Mesenchymal stem cell (in vitro differentiated cells and primary cell): Measurements from ENCODE around the gene LPP.

ENCODE experiments used
- DNase-seq: peaks from one replicate; pipeline ENCODE4 v3.0.0-alpha.2; 2013
- H2AFZ ChIP-seq: one replicate; pipeline ENCODE4 v1.6.1; 2013; ENCODE audit warnings: low read depth, mild to moderate bottlenecking, control low read depth, inconsistent platforms, low read length, moderate library complexity
- H2AK5ac ChIP-seq: 2 replicates; pipeline ENCODE4 v1.6.1; 2013; ENCODE audit warnings: low read length, moderate library complexity, mild to moderate bottlenecking, inconsistent platforms; ENCODE audit not compliant: severe bottlenecking
- H2BK120ac ChIP-seq: one replicate; pipeline ENCODE4 v1.6.1; 2013; ENCODE audit warnings: low read depth, mild to moderate bottlenecking, inconsistent platforms, low read length, moderate library complexity
- H2BK12ac ChIP-seq, 2 experiments: one replicate each; pipeline ENCODE4 v1.6.1; 2013; ENCODE audit warnings: inconsistent platforms in 2 of 2, low read length in 2 of 2, mild to moderate bottlenecking in 2 of 2, moderate library complexity in 2 of 2, control low read depth in 1 of 2
- H2BK15ac ChIP-seq: one replicate; pipeline ENCODE4 v1.6.1; 2013; ENCODE audit warnings: mild to moderate bottlenecking, low read depth, inconsistent platforms; ENCODE audit not compliant: poor library complexity, severe bottlenecking
- H2BK5ac ChIP-seq: 2 replicates; pipeline ENCODE4 v1.6.1; 2013; ENCODE audit warnings: low read depth, mild to moderate bottlenecking, low read length, control low read depth, inconsistent platforms; ENCODE audit not compliant: poor library complexity, severe bottlenecking
- H3K14ac ChIP-seq, 2 experiments: one replicate each; pipeline ENCODE4 v1.6.1; 2013; ENCODE audit warnings: inconsistent platforms in 2 of 2, low read length in 2 of 2, control low read depth in 1 of 2, mild to moderate bottlenecking in 1 of 2, moderate library complexity in 1 of 2
- H3K18ac ChIP-seq, 2 experiments: one replicate each; pipeline ENCODE4 v1.6.1; 2013; ENCODE audit warnings: inconsistent platforms in 2 of 2, low read length in 2 of 2, control low read depth in 1 of 2, low read depth in 1 of 2, mild to moderate bottlenecking in 1 of 2
- H3K23ac ChIP-seq, 2 experiments: one replicate each; pipeline ENCODE4 v1.6.1; 2013; ENCODE audit warnings: inconsistent platforms in 2 of 2, low read length in 2 of 2, mild to moderate bottlenecking in 2 of 2, moderate library complexity in 2 of 2, control low read depth in 1 of 2
- H3K27ac ChIP-seq: 2 replicates; pipeline ENCODE4 v1.5.1; 2013; ENCODE audit warnings: mild to moderate bottlenecking, moderate library complexity, low read length, control low read depth, inconsistent platforms; ENCODE audit not compliant: poor library complexity, severe bottlenecking
- H3K27me3 ChIP-seq, 2 experiments: 2 replicates each; pipeline versions ENCODE4 v1.6.1 to v1.7.0; 2013; ENCODE audit warnings: low read length in 2 of 2, mild to moderate bottlenecking in 2 of 2, moderate library complexity in 2 of 2, control low read depth in 1 of 2, inconsistent platforms in 1 of 2; ENCODE audit not compliant: control insufficient read depth in 1 of 2, insufficient read depth in 1 of 2
- H3K36me3 ChIP-seq, 2 experiments: 2 replicates each; pipeline versions ENCODE4 v1.6.1 to v1.7.0; 2013; ENCODE audit warnings: low read length in 2 of 2, control low read depth in 1 of 2, inconsistent platforms in 1 of 2, low read depth in 1 of 2, mild to moderate bottlenecking in 1 of 2; ENCODE audit not compliant: insufficient read depth in 2 of 2, control insufficient read depth in 1 of 2
- H3K4ac ChIP-seq, 2 experiments: one replicate each; pipeline ENCODE4 v1.6.1; 2013; ENCODE audit warnings: inconsistent platforms in 2 of 2, low read length in 2 of 2, mild to moderate bottlenecking in 2 of 2, moderate library complexity in 2 of 2, control low read depth in 1 of 2, low read depth in 1 of 2
- H3K4me1 ChIP-seq: 2 replicates; pipeline ENCODE4 v1.6.1; 2013; ENCODE audit warnings: low read depth, low read length, control low read depth; ENCODE audit not compliant: control insufficient read depth, insufficient read depth
- H3K4me2 ChIP-seq: 2 replicates; pipeline ENCODE4 v1.6.1; 2013; ENCODE audit warnings: low read length, mild to moderate bottlenecking, inconsistent platforms; ENCODE audit not compliant: poor library complexity, severe bottlenecking
- H3K4me3 ChIP-seq, 2 experiments: 2 replicates each; pipeline versions ENCODE4 v1.5.1 to v1.7.0; 2013; ENCODE audit warnings: low read length in 2 of 2, mild to moderate bottlenecking in 2 of 2, control low read depth in 1 of 2, low read depth in 1 of 2; ENCODE audit not compliant: insufficient read depth in 1 of 2
- H3K79me1 ChIP-seq: replicated peaks from 2 replicates; pipeline ENCODE4 v1.6.1; 2013; ENCODE audit warnings: mild to moderate bottlenecking, control low read depth, low read length, inconsistent platforms; ENCODE audit not compliant: poor library complexity, severe bottlenecking
- H3K9ac ChIP-seq: 2 replicates; pipeline ENCODE4 v1.7.0; 2013; ENCODE audit warnings: mild to moderate bottlenecking, low read length, moderate library complexity
- H3K9me3 ChIP-seq: 2 replicates; pipeline ENCODE4 v1.7.0; 2013; ENCODE audit warnings: mild to moderate bottlenecking, low read length; ENCODE audit not compliant: control insufficient read depth
- H4K8ac ChIP-seq: one replicate; pipeline ENCODE4 v1.6.1; 2013; ENCODE audit warnings: inconsistent platforms, mild to moderate bottlenecking, low read length, moderate library complexity
- H4K91ac ChIP-seq: one replicate; pipeline ENCODE4 v1.6.1; 2013; ENCODE audit warnings: mild to moderate bottlenecking, low read length, inconsistent platforms
- WGBS: methylation state at CpG from one replicate; pipeline ENCODE4 v1.1.7; 2013; ENCODE audit warnings: mixed read lengths; 5-methylcytosine and 5-hydroxymethylcytosine counted together

The LPP gene

DNA sequence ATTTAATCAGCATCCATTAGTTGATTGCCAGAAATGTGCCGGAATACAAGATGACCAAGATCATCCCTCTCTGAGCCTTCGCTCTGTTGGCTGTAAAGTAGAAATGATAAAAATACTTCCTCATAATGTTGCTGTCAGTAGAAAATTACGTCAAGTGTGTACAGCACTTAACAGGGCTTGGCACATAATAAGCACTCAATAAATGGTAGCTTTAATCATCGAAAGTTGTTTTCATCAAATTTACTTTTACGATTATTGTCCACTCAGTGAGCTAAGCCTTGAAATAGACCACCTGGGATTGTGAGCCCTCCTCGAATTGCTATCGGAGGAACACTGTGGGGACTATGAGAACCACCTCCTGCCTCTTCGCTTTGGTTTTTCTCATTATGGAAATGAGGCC lies 716.5 kb downstream of the LPP start:
- over 99% methylated on average over 6 of the region's 8 CpGs for WGBS
- Histone ChIP-seq H3K27ac (no peak overlapping the region), H2BK5ac (no peak overlapping the region), H3K4me2 (no peak overlapping the region), H2BK12ac (no peak overlapping the region), H2AK5ac (no peak overlapping the region), H2BK15ac (no peak overlapping the region), H3K4ac (no peak overlapping the region), H4K91ac (no peak overlapping the region), H4K8ac (no peak overlapping the region), H3K18ac (no peak overlapping the region), H3K14ac (no peak overlapping the region), H3K9ac (no peak overlapping the region), H3K36me3 (peaks cover 17 to 58% of the 10 kb centered on the region in 2 experiments), H3K79me1 (peaks cover 13% of the 10 kb centered on the region), H3K4me3 (no peak overlapping the region), H2AFZ (no peak overlapping the region), H3K23ac (no peak overlapping the region), H3K27me3 (no peaks in the 10 kb centered on the region), H3K9me3 (no peaks in the 10 kb centered on the region), H3K4me1 (no peaks in the 10 kb centered on the region), H2BK120ac (no peak overlapping the region)
- no peak for DNase-seq

GRCh38 chr3:188874576-188874975 lies 720.6 kb downstream of the LPP start:
- no peak overlapping the region for H4K91ac ChIP-seq
- no peak overlapping the region for H2AFZ ChIP-seq
- H3K9me3 ChIP-seq, result no peaks in the 10 kb centered on the region
- H3K4me1 ChIP-seq, result no peaks in the 10 kb centered on the region
- no peak overlapping the region for H4K8ac ChIP-seq
- DNase-seq, result no peak
- no peak overlapping the region for H3K4me3 ChIP-seq
- no peaks in the 10 kb centered on the region for H3K27me3 ChIP-seq
- H3K27ac ChIP-seq, result no peak overlapping the region
- H3K79me1 ChIP-seq, result peaks cover 8% of the 10 kb centered on the region
- H3K14ac ChIP-seq, result no peak overlapping the region
- H3K4ac ChIP-seq, result no peak overlapping the region
- H3K18ac ChIP-seq, result no peak overlapping the region
- no peak overlapping the region for H2BK120ac ChIP-seq
- H2BK15ac ChIP-seq, result no peak overlapping the region
- H3K23ac ChIP-seq, result no peak overlapping the region
- no peak overlapping the region for H2AK5ac ChIP-seq
- no CpG with 5 or more reads among the region's 1 CpG for WGBS
- H2BK5ac ChIP-seq, result no peak overlapping the region
- H3K9ac ChIP-seq, result no peak overlapping the region
- H3K4me2 ChIP-seq, result no peak overlapping the region
- H2BK12ac ChIP-seq, result no peak overlapping the region
- H3K36me3 ChIP-seq, result peaks cover 12 to 62% of the 10 kb centered on the region in 2 experiments

GRCh38 chr3:188875413-188875812 lies 721.5 kb downstream of the LPP start:
- H3K79me1 ChIP-seq, result peaks cover 8% of the 10 kb centered on the region
- H3K4me2 ChIP-seq, result no peak overlapping the region
- WGBS, result 100% methylated on average over 1 of the region's 1 CpG
- DNase-seq, result no peak
- H3K36me3 ChIP-seq, result peaks cover 12 to 59% of the 10 kb centered on the region in 2 experiments
- no peaks in the 10 kb centered on the region for H3K4me1 ChIP-seq
- H3K9me3 ChIP-seq, result no peaks in the 10 kb centered on the region
- no peak overlapping the region for H2AFZ ChIP-seq
- H3K4me3 ChIP-seq, result no peak overlapping the region
- no peak overlapping the region for H3K27ac ChIP-seq
- H2BK120ac ChIP-seq, result no peak overlapping the region
- H4K91ac ChIP-seq, result no peak overlapping the region
- no peak overlapping the region for H2AK5ac ChIP-seq
- H4K8ac ChIP-seq, result no peak overlapping the region
- H2BK15ac ChIP-seq, result no peak overlapping the region
- no peak overlapping the region for H3K9ac ChIP-seq
- no peaks in the 10 kb centered on the region for H3K27me3 ChIP-seq
- no peak overlapping the region for H2BK12ac ChIP-seq
- H2BK5ac ChIP-seq, result no peak overlapping the region
- no peak overlapping the region for H3K23ac ChIP-seq
- no peak overlapping the region for H3K18ac ChIP-seq
- H3K14ac ChIP-seq, result no peak overlapping the region
- H3K4ac ChIP-seq, result no peak overlapping the region

DNA sequence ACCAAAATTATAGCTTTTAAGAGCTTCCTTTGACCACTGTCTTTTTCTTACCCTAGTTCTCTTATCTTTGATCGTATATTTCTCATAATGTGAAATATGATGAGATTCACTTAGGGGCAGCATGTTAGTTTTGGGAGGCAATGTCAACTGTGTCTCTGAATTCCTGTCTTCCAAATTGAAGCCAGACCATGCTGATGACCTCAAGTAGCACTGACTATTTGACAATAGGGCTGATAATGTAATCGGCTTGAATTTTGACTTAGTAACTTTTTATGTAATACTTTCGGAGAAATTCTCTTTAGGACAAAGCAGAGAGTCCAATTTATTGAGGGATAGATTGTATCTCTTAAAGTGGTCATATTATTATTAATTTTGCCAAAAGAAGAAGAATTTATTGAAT lies 722.4 kb downstream of the LPP start:
- Histone ChIP-seq H3K4me3 (no peak overlapping the region), H3K4me1 (no peaks in the 10 kb centered on the region), H2AFZ (no peak overlapping the region), H3K23ac (no peak overlapping the region), H3K14ac (no peak overlapping the region), H3K27me3 (no peaks in the 10 kb centered on the region), H3K4me2 (no peak overlapping the region), H2BK5ac (no peak overlapping the region), H4K91ac (no peak overlapping the region), H3K18ac (no peak overlapping the region), H3K9ac (no peak overlapping the region), H3K27ac (no peak overlapping the region), H3K4ac (no peak overlapping the region), H2BK12ac (no peak overlapping the region), H2BK120ac (no peak overlapping the region), H4K8ac (no peak overlapping the region), H3K36me3 (peaks cover 12 to 61% of the 10 kb centered on the region in 2 experiments), H2AK5ac (no peak overlapping the region), H2BK15ac (no peak overlapping the region), H3K79me1 (peaks cover 8% of the 10 kb centered on the region), H3K9me3 (no peaks in the 10 kb centered on the region)
- WGBS, result 100% methylated on average over 3 of the region's 3 CpGs
- DNase-seq, result no peak
